ENCODE measurements around the gene CYP27B1.

The CYP27B1 gene

GRCh38 chr12:57740656-57741412 is 26.0 kb downstream of the CYP27B1 start:
- Histone ChIP-seq H3K18ac (ENCODE audit: low read length) (no peak overlapping the region), H4K5ac (ENCODE audit: low read length) (no peak overlapping the region), H3K27me3 (ENCODE audit: insufficient read depth, low read length, poor library complexity) (peaks cover 42% of the 10 kb centered on the region), H3K4me1 (ENCODE audit: control insufficient read depth, low read depth, low read length) (peaks cover 2% of the 10 kb centered on the region), H3K4me3 (ENCODE audit: low read length) (no peak overlapping the region), H3K36me3 (ENCODE audit: control insufficient read depth, insufficient read depth, low read length) (no peaks in the 10 kb centered on the region), H2BK5ac (ENCODE audit: low read length) (no peak overlapping the region), H2BK15ac (replicated peaks; ENCODE audit: low read depth) (no peak overlapping the region), H3K23ac (ENCODE audit: low read length) (no peak overlapping the region), H3K56ac (ENCODE audit: low read length) (no peak overlapping the region), H3K4me2 (ENCODE audit: low read length) (no peak overlapping the region), H3K79me2 (ENCODE audit: control insufficient read depth, insufficient read depth, low read length) (no peaks in the 10 kb centered on the region), H3K79me1 (ENCODE audit: low read length) (no peaks in the 10 kb centered on the region), H2AK5ac (ENCODE audit: low read length) (no peak overlapping the region), H2BK120ac (ENCODE audit: low read depth, low read length) (no peak overlapping the region), H3K4ac (ENCODE audit: low read depth, low read length) (no peak overlapping the region), H3K27ac (ENCODE audit: low read depth, low read length) (no peak overlapping the region), H3K9ac (ENCODE audit: low read length) (no peak overlapping the region), H4K8ac (ENCODE audit: low read depth, low read length) (no peak overlapping the region)
- DNase-seq: peak; percentile 33
- no CpG with 5 or more reads among the region's 5 CpGs for WGBS (ENCODE audit: extremely low coverage, insufficient coverage, low lambda C conversion rate)

GRCh38 chr12:57739914-57740538 is 26.9 kb downstream of the CYP27B1 start:
- H3K79me1 ChIP-seq (ENCODE audit: low read length): no peaks in the 10 kb centered on the region
- H3K79me2 ChIP-seq (ENCODE audit: control insufficient read depth, insufficient read depth, low read length): no peaks in the 10 kb centered on the region
- H3K23ac ChIP-seq (ENCODE audit: low read length): no peak overlapping the region
- no peak overlapping the region for H3K4me2 ChIP-seq (ENCODE audit: low read length)
- no peak overlapping the region for H3K4ac ChIP-seq (ENCODE audit: low read depth, low read length)
- H3K4me1 ChIP-seq (ENCODE audit: control insufficient read depth, low read depth, low read length): peaks cover 2% of the 10 kb centered on the region
- WGBS (ENCODE audit: extremely low coverage, insufficient coverage, low lambda C conversion rate): no CpG with 5 or more reads among the region's 10 CpGs
- H3K27ac ChIP-seq (ENCODE audit: low read depth, low read length): no peak overlapping the region
- H4K5ac ChIP-seq (ENCODE audit: low read length): no peak overlapping the region
- peaks cover 47% of the 10 kb centered on the region for H3K27me3 ChIP-seq (ENCODE audit: insufficient read depth, low read length, poor library complexity)
- H3K4me3 ChIP-seq (ENCODE audit: low read length): no peak overlapping the region
- H2BK120ac ChIP-seq (ENCODE audit: low read depth, low read length): no peak overlapping the region
- no peak overlapping the region for H2AK5ac ChIP-seq (ENCODE audit: low read length)
- H3K9ac ChIP-seq (ENCODE audit: low read length): no peak overlapping the region
- H3K18ac ChIP-seq (ENCODE audit: low read length): no peak overlapping the region
- H3K36me3 ChIP-seq (ENCODE audit: control insufficient read depth, insufficient read depth, low read length): no peaks in the 10 kb centered on the region
- no peak overlapping the region for H3K56ac ChIP-seq (ENCODE audit: low read length)
- H2BK15ac ChIP-seq (replicated peaks; ENCODE audit: low read depth): no peak overlapping the region
- DNase-seq: no peak
- no peak overlapping the region for H2BK5ac ChIP-seq (ENCODE audit: low read length)
- H4K8ac ChIP-seq (ENCODE audit: low read depth, low read length): no peak overlapping the region

- no peak overlapping the region for H3K27ac ChIP-seq (ENCODE audit: low read depth, low read length)
- no peak overlapping the region for H3K4ac ChIP-seq (ENCODE audit: low read depth, low read length)
- no peaks in the 10 kb centered on the region for H3K79me1 ChIP-seq (ENCODE audit: low read length)
- no peak overlapping the region for H2BK15ac ChIP-seq (replicated peaks; ENCODE audit: low read depth)
- H4K8ac ChIP-seq (ENCODE audit: low read depth, low read length): no peak overlapping the region
- no peak overlapping the region for H3K4me3 ChIP-seq (ENCODE audit: low read length)
- DNase-seq: no peak
- H3K79me2 ChIP-seq (ENCODE audit: control insufficient read depth, insufficient read depth, low read length): no peaks in the 10 kb centered on the region
- no peaks in the 10 kb centered on the region for H3K36me3 ChIP-seq (ENCODE audit: control insufficient read depth, insufficient read depth, low read length)
- no CpG with 5 or more reads among the region's 7 CpGs for WGBS (ENCODE audit: extremely low coverage, insufficient coverage, low lambda C conversion rate)
- H3K4me1 ChIP-seq (ENCODE audit: control insufficient read depth, low read depth, low read length): peaks cover 2% of the 10 kb centered on the region
- no peak overlapping the region for H3K18ac ChIP-seq (ENCODE audit: low read length)
- H3K9ac ChIP-seq (ENCODE audit: low read length): no peak overlapping the region
- H2BK5ac ChIP-seq (ENCODE audit: low read length): no peak overlapping the region
- H3K4me2 ChIP-seq (ENCODE audit: low read length): no peak overlapping the region
- H3K23ac ChIP-seq (ENCODE audit: low read length): no peak overlapping the region
- no peak overlapping the region for H2BK120ac ChIP-seq (ENCODE audit: low read depth, low read length)
- H3K27me3 ChIP-seq (ENCODE audit: insufficient read depth, low read length, poor library complexity): peaks cover 53% of the 10 kb centered on the region
- H4K5ac ChIP-seq (ENCODE audit: low read length): no peak overlapping the region
- no peak overlapping the region for H2AK5ac ChIP-seq (ENCODE audit: low read length)
- no peak overlapping the region for H3K56ac ChIP-seq (ENCODE audit: low read length)
Measured at GRCh38 chr12:57739387-57739786, 27.5 kb downstream of the CYP27B1 start.

- H3K23ac ChIP-seq (ENCODE audit: low read length): no peak within 1 kb of the TSS
- no peaks in the 10 kb centered on the region for H3K79me1 ChIP-seq (ENCODE audit: low read length)
- no peak within 1 kb of the TSS for H3K18ac ChIP-seq (ENCODE audit: low read length)
- H2AK5ac ChIP-seq (ENCODE audit: low read length): no peak within 1 kb of the TSS
- peaks cover 59% of the 10 kb centered on the region for H3K27me3 ChIP-seq (ENCODE audit: insufficient read depth, low read length, poor library complexity)
- H2BK15ac ChIP-seq (replicated peaks; ENCODE audit: low read depth): no peak within 1 kb of the TSS
- H3K56ac ChIP-seq (ENCODE audit: low read length): no peak within 1 kb of the TSS
- H3K9ac ChIP-seq (ENCODE audit: low read length): no peak within 1 kb of the TSS
- H3K36me3 ChIP-seq (ENCODE audit: control insufficient read depth, insufficient read depth, low read length): no peaks in the 10 kb centered on the region
- H3K4me1 ChIP-seq (ENCODE audit: control insufficient read depth, low read depth, low read length): peaks cover 2% of the 10 kb centered on the region
- WGBS (ENCODE audit: extremely low coverage, insufficient coverage, low lambda C conversion rate): no CpG with 5 or more reads among the region's 36 CpGs
- H4K5ac ChIP-seq (ENCODE audit: low read length): no peak within 1 kb of the TSS
- no peak within 1 kb of the TSS for H3K27ac ChIP-seq (ENCODE audit: low read depth, low read length)
- no peak within 1 kb of the TSS for H3K4me3 ChIP-seq (ENCODE audit: low read length)
- H3K4me2 ChIP-seq (ENCODE audit: low read length): peak within 1 kb of the TSS; percentile 13
- H3K4ac ChIP-seq (ENCODE audit: low read depth, low read length): no peak within 1 kb of the TSS
- peak; percentile 78 for DNase-seq
- H3K79me2 ChIP-seq (ENCODE audit: control insufficient read depth, insufficient read depth, low read length): no peaks in the 10 kb centered on the region
- no peak within 1 kb of the TSS for H2BK5ac ChIP-seq (ENCODE audit: low read length)
- H4K8ac ChIP-seq (ENCODE audit: low read depth, low read length): no peak within 1 kb of the TSS
- H2BK120ac ChIP-seq (ENCODE audit: low read depth, low read length): no peak within 1 kb of the TSS
Measured at GRCh38 chr12:57738661-57739237, 28.1 kb downstream of the CYP27B1 start, which contains the start of gene AGAP2. AGAP2 (minus strand) TSS chr12:57738742; CDS start chr12:57738246, 496 bp downstream.

GRCh38 chr12:57737467-57738460 is 29.1 kb downstream of the CYP27B1 start:
- Histone ChIP-seq H3K23ac (ENCODE audit: low read length) (peak overlapping the region; percentile 66), H3K79me1 (ENCODE audit: low read length) (no peaks in the 10 kb centered on the region), H2AK5ac (ENCODE audit: low read length) (no peak overlapping the region), H3K27me3 (ENCODE audit: insufficient read depth, low read length, poor library complexity) (peaks cover 62% of the 10 kb centered on the region), H3K4me3 (ENCODE audit: low read length) (no peak overlapping the region), H3K4me2 (ENCODE audit: low read length) (peak overlapping the region; percentile 13), H3K9ac (ENCODE audit: low read length) (no peak overlapping the region), H3K4me1 (ENCODE audit: control insufficient read depth, low read depth, low read length) (peaks cover 2% of the 10 kb centered on the region), H3K4ac (ENCODE audit: low read depth, low read length) (no peak overlapping the region), H3K79me2 (ENCODE audit: control insufficient read depth, insufficient read depth, low read length) (no peaks in the 10 kb centered on the region), H2BK120ac (ENCODE audit: low read depth, low read length) (no peak overlapping the region), H2BK5ac (ENCODE audit: low read length) (no peak overlapping the region), H4K5ac (ENCODE audit: low read length) (no peak overlapping the region), H3K56ac (ENCODE audit: low read length) (no peak overlapping the region), H4K8ac (ENCODE audit: low read depth, low read length) (no peak overlapping the region), H3K36me3 (ENCODE audit: control insufficient read depth, insufficient read depth, low read length) (no peaks in the 10 kb centered on the region), H3K27ac (ENCODE audit: low read depth, low read length) (no peak overlapping the region), H2BK15ac (replicated peaks; ENCODE audit: low read depth) (no peak overlapping the region), H3K18ac (ENCODE audit: low read length) (no peak overlapping the region)
- no peak for DNase-seq
- WGBS (ENCODE audit: extremely low coverage, insufficient coverage, low lambda C conversion rate): no CpG with 5 or more reads among the region's 110 CpGs

Measured in mesendoderm (in vitro differentiated cells).